Erythroblast (primary cell): Measurements from ENCODE around the gene RFFL.

Source experiments
- GATA1 ChIP-seq: IDR thresholded peaks from 2 replicates; pipeline ENCODE4 v1.6.1; 2011; ENCODE audit warnings: low read depth, mild to moderate bottlenecking, control low read depth, low read length, moderate library complexity
- POLR2A ChIP-seq: IDR thresholded peaks from 2 replicates; pipeline ENCODE4 v1.6.1; 2011; ENCODE audit warnings: mild to moderate bottlenecking, low read length

DNA sequence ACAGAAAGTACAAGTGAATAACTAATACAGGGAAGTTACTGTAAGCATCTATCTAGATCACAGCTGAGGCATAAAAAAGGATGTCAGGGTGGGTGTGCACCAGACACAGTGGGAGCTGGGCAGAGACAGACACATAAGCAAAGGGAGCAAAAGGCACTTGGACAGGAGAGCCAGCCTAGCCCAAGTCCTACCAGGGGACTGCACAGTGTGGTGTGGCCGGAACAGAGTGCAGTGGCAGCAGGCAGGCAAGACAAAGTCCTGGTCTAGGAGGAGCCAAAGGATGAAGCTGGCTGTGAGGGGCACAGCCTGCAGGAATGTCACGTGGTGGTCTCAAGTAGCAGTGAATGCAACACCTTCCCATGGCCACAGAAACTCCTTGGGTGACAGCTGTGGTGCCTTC lies 34.3 kb upstream of the RFFL start:
- TF ChIP-seq POLR2A (no peak), GATA1 (no peak)
